Ectodermal cell (in vitro differentiated cells): Measurements from ENCODE around the gene PADI4.
"Not testable (repeated sequence)": the region's sequence is repeated elsewhere in the genome, so short reads cannot be mapped to it uniquely, and the experiment has no call there.

Source experiments
- H3K27ac ChIP-seq: 2 replicates; pipeline ENCODE4 v1.7.0; 2013; ENCODE audit warnings: mild to moderate bottlenecking, low read depth, low read length; ENCODE audit not compliant: insufficient read depth, poor library complexity, severe bottlenecking
- H3K27me3 ChIP-seq: 2 replicates; pipeline ENCODE4 v1.7.0; 2013; ENCODE audit warnings: mild to moderate bottlenecking, low read length; ENCODE audit not compliant: insufficient read depth, control insufficient read depth, poor library complexity, severe bottlenecking
- H3K36me3 ChIP-seq: one replicate; pipeline ENCODE4 v1.7.0; 2013; ENCODE audit warnings: low read length; ENCODE audit not compliant: control insufficient read depth, insufficient read depth
- H3K4me1 ChIP-seq: one replicate; pipeline ENCODE4 v1.7.0; 2013; ENCODE audit warnings: low read length; ENCODE audit not compliant: control insufficient read depth, insufficient read depth
- H3K4me3 ChIP-seq: 2 replicates; pipeline ENCODE4 v1.7.0; 2013; ENCODE audit warnings: low read depth, low read length, control low read depth; ENCODE audit not compliant: insufficient read depth
- H3K9me3 ChIP-seq: 2 replicates; pipeline ENCODE4 v1.7.0; 2013; ENCODE audit warnings: mild to moderate bottlenecking, low read length, moderate library complexity; ENCODE audit not compliant: control insufficient read depth
- WGBS, 2 experiments: methylation state at CpG; one replicate each; pipeline ENCODE4 v1.1.7; 2013; ENCODE audit warnings: missing lambda C conversion rate in 2 of 2; 5-methylcytosine and 5-hydroxymethylcytosine counted together

PADI4 gene

GRCh38 chr1:17313530-17314309, 5.7 kb downstream of the PADI4 start:
- Histone ChIP-seq H3K27ac (no peak overlapping the region), H3K4me3 (no peak overlapping the region), H3K9me3 (no peaks in the 10 kb centered on the region), H3K4me1 (no peaks in the 10 kb centered on the region), H3K27me3 (no peaks in the 10 kb centered on the region), H3K36me3 (no peaks in the 10 kb centered on the region)
- 92% methylated on average over 9 of the region's 9 CpGs for WGBS, 2 experiments

- Histone ChIP-seq H3K36me3 (no peaks in the 10 kb centered on the region), H3K4me1 (no peaks in the 10 kb centered on the region), H3K27ac (no peak overlapping the region), H3K27me3 (no peaks in the 10 kb centered on the region), H3K4me3 (no peak overlapping the region), H3K9me3 (no peaks in the 10 kb centered on the region)
- 66% methylated on average over 9 of the region's 9 CpGs for WGBS, 2 experiments
Measured at GRCh38 chr1:17314491-17314971, 6.5 kb downstream of the PADI4 start.

GRCh38 chr1:17315542-17316130, 7.6 kb downstream of the PADI4 start:
- no peak overlapping the region for H3K27ac ChIP-seq
- no peaks in the 10 kb centered on the region for H3K27me3 ChIP-seq
- no peaks in the 10 kb centered on the region for H3K36me3 ChIP-seq
- H3K4me3 ChIP-seq = no peak overlapping the region
- no peaks in the 10 kb centered on the region for H3K4me1 ChIP-seq
- 28 to 41% methylated on average over 6 to 7 of the region's 7 CpGs for WGBS, 2 experiments
- H3K9me3 ChIP-seq = no peaks in the 10 kb centered on the region

GRCh38 chr1:17316704-17317103, 8.7 kb downstream of the PADI4 start:
- H3K4me3 ChIP-seq = no peak overlapping the region
- H3K27me3 ChIP-seq = no peaks in the 10 kb centered on the region
- H3K9me3 ChIP-seq = no peaks in the 10 kb centered on the region
- WGBS, 2 experiments = 84% methylated on average over 9 of the region's 9 CpGs
- no peaks in the 10 kb centered on the region for H3K4me1 ChIP-seq
- H3K27ac ChIP-seq = no peak overlapping the region
- H3K36me3 ChIP-seq = no peaks in the 10 kb centered on the region

GRCh38 chr1:17318262-17318661, 10.3 kb downstream of the PADI4 start:
- 82 to 83% methylated on average over 6 of the region's 6 CpGs for WGBS, 2 experiments
- H3K4me1 ChIP-seq = no peaks in the 10 kb centered on the region
- no peaks in the 10 kb centered on the region for H3K27me3 ChIP-seq
- no peaks in the 10 kb centered on the region for H3K9me3 ChIP-seq
- H3K4me3 ChIP-seq = no peak overlapping the region
- H3K27ac ChIP-seq = no peak overlapping the region
- H3K36me3 ChIP-seq = no peaks in the 10 kb centered on the region

DNA sequence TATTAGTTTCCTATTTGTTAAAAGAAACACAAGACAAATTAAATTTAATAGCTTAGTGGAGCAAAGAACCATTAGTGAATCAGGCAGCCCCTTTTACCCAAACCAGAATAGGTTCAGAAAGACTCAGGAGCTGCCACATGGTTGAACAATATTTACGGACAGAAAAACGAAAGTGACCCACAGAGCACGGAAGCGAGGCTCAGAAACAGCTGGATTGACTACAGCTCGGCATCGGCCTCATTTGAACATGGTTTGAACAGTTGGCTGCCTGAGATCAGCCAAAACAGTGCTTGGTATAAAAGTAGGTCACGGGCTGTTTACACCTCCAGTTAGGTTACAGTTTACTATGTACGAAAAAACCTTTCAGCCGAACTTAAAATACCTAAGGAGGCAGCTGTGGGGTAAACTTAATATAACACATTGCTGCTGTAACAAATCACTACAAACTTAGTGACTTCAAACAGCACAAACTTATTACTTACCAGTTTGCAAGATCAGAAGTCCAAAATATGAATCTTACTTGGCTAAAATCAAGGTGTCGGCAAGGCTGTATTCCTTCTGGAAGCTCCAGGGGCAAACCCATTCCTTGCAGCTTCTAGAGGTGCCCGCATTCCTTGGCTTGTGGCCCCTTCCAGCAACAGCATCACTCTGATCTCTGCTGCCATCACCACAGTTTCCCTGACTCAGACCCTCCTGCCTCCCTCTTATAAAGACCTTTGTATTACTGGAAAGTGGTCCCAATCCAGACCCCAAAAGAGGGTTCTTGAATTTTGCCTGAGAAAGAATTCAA, 11.8 kb downstream of the PADI4 start:
- Histone ChIP-seq H3K9me3 (no peaks in the 10 kb centered on the region), H3K36me3 (no peaks in the 10 kb centered on the region), H3K27ac (no peak overlapping the region), H3K27me3 (no peaks in the 10 kb centered on the region), H3K4me3 (no peak overlapping the region), H3K4me1 (no peaks in the 10 kb centered on the region)
- WGBS, 2 experiments = 94 to 95% methylated on average over 11 of the region's 11 CpGs

GRCh38 chr1:17321857-17322390, 13.9 kb downstream of the PADI4 start:
- not testable (repeated sequence) for H3K4me3 ChIP-seq, H3K36me3 ChIP-seq, H3K9me3 ChIP-seq, H3K4me1 ChIP-seq, H3K27me3 ChIP-seq, H3K27ac ChIP-seq
- WGBS, 2 experiments = 91 to 94% methylated on average over 6 of the region's 6 CpGs

DNA sequence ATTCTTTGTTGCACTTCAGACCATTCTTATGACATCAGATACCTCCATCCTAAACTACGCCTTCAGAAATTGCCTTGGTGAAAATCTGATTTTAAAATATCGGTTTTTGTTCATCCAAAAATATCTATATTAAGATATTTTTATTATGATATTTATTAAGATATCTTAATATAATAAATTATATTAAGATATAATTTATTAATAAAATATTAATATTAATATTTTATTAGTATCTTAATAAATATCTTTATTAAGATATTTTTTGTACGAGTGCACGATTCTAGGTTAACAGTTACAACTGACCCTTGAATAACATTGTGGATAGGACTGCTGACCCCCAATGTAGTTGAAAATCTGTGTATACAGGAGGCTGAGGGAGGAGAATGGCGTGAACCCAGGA, 20.9 kb downstream of the PADI4 start:
- no peaks in the 10 kb centered on the region for H3K36me3 ChIP-seq
- 72 to 98% methylated on average over 3 to 4 of the region's 5 CpGs for WGBS, 2 experiments
- H3K9me3 ChIP-seq = no peaks in the 10 kb centered on the region
- no peak overlapping the region for H3K4me3 ChIP-seq
- H3K4me1 ChIP-seq = no peaks in the 10 kb centered on the region
- H3K27ac ChIP-seq = no peak overlapping the region
- no peaks in the 10 kb centered on the region for H3K27me3 ChIP-seq

DNA sequence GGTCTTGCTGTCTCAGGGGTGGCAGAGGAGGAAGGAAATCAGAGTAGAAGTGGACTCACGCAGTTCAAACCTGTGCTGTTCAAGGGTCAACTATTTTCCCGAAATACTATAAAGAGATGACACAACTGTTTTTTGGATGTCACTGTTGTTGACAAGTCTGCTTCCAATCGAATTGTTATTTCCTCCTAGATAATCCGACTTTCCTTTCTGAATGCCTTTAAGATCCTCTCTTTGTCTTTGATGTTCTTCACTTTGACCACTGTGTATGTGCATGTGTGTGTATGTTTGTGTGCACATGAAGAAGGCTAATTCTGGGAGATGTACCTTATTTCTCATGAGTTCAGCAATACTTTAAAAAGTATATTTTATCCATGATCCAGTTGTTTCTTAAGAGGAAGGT, 21.6 kb downstream of the PADI4 start:
- no peak overlapping the region for H3K4me3 ChIP-seq
- H3K27ac ChIP-seq = no peak overlapping the region
- no peaks in the 10 kb centered on the region for H3K9me3 ChIP-seq
- no peaks in the 10 kb centered on the region for H3K27me3 ChIP-seq
- no peaks in the 10 kb centered on the region for H3K4me1 ChIP-seq
- 90 to 96% methylated on average over 4 of the region's 4 CpGs for WGBS, 2 experiments
- no peaks in the 10 kb centered on the region for H3K36me3 ChIP-seq

- H3K36me3 ChIP-seq = no peaks in the 10 kb centered on the region
- H3K27me3 ChIP-seq = no peaks in the 10 kb centered on the region
- WGBS, 2 experiments = 77 to 79% methylated on average over 7 of the region's 7 CpGs
- H3K9me3 ChIP-seq = no peaks in the 10 kb centered on the region
- H3K4me1 ChIP-seq = no peaks in the 10 kb centered on the region
- no peak overlapping the region for H3K4me3 ChIP-seq
- H3K27ac ChIP-seq = no peak overlapping the region
Measured at GRCh38 chr1:17330856-17331255, 22.9 kb downstream of the PADI4 start.
